ENCODE results near the gene CCNY.
"Not testable (repeated sequence)": the region's sequence is repeated elsewhere in the genome, so short reads cannot be mapped to it uniquely, and the experiment has no call there.

CCNY gene

DNA sequence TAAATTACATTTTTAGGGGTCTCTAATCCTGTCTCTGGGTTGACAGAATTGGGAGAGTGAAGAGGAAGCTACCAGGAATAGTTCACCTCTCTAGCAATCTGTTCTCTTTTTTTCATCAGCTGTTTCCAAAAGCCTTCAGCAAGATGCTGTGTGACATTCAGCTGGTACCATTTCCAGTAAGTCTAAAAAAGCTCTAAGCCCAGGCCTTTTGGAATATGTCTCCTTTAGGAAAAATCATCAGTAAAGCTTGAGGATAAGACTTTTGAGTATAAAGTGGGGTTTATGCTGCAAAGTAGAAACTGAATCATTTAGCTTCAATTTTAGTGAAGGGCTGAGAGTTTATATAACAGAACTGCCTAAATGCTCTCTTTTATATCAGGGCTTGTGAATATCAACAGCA, 81.5 kb downstream of the CCNY start:
- peaks cover 11% of the 10 kb centered on the region for H3K4me1 ChIP-seq (ENCODE audit: low read depth, poor library complexity, severe bottlenecking)
- no peak overlapping the region for H3K9ac ChIP-seq
- peaks cover 14% of the 10 kb centered on the region; the same call in 1 of the 2 replicates for H3K79me2 ChIP-seq (ENCODE audit: insufficient read depth, low read depth)
- H3K27ac ChIP-seq, result no peak overlapping the region
- peaks cover 2% of the 10 kb centered on the region; the same call in 1 of the 2 replicates for H4K20me1 ChIP-seq (ENCODE audit: insufficient read depth)
- no peaks in the 10 kb centered on the region for H3K27me3 ChIP-seq (ENCODE audit: insufficient read depth, low read depth)
- no peaks in the 10 kb centered on the region for H3K36me3 ChIP-seq (ENCODE audit: insufficient read depth)
- no peak overlapping the region for H3K4me2 ChIP-seq
- TF ChIP-seq, protein P1, sequence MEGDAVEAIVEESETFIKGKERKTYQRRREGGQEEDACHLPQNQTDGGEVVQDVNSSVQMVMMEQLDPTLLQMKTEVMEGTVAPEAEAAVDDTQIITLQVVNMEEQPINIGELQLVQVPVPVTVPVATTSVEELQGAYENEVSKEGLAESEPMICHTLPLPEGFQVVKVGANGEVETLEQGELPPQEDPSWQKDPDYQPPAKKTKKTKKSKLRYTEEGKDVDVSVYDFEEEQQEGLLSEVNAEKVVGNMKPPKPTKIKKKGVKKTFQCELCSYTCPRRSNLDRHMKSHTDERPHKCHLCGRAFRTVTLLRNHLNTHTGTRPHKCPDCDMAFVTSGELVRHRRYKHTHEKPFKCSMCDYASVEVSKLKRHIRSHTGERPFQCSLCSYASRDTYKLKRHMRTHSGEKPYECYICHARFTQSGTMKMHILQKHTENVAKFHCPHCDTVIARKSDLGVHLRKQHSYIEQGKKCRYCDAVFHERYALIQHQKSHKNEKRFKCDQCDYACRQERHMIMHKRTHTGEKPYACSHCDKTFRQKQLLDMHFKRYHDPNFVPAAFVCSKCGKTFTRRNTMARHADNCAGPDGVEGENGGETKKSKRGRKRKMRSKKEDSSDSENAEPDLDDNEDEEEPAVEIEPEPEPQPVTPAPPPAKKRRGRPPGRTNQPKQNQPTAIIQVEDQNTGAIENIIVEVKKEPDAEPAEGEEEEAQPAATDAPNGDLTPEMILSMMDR (conservative IDR thresholded peaks at IDR 0.05; ENCODE audit: low read depth, low read length), result no peak
- no peak overlapping the region for H3K4me3 ChIP-seq (IDR thresholded peaks at IDR 0.05; ENCODE audit: insufficient read depth, low read depth, low read length)
- no peak overlapping the region for H2AFZ ChIP-seq (ENCODE audit: low read depth)

DNA sequence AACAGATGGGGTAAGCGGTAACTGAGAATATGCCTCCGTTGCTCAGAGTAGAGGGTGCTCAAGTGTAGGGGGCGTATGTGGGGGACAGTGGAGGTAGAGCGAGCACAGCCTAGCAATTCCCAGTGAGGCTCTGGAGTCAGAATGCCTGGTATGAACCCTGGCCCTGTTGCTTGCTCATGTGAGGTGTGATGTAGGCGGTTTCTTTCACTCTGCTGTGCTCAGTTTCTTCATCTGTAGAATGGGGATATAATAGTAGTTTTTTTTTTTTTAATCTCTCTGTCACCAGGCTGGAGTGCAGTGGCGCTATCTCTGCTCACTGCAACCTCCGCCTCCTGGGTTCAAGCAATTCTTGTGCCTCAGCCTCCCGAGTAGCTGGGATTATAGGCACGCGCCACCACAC, 82.3 kb downstream of the CCNY start:
- not testable (repeated sequence) for H2AFZ ChIP-seq (ENCODE audit: low read depth); H4K20me1 ChIP-seq (ENCODE audit: insufficient read depth); H3K9ac ChIP-seq; H3K36me3 ChIP-seq (ENCODE audit: insufficient read depth); H3K27ac ChIP-seq; H3K4me3 ChIP-seq (IDR thresholded peaks at IDR 0.05; ENCODE audit: insufficient read depth, low read depth, low read length); H3K27me3 ChIP-seq (ENCODE audit: insufficient read depth, low read depth); H3K4me2 ChIP-seq
- peaks cover 14% of the 10 kb centered on the region; the same call in 1 of the 2 replicates for H3K79me2 ChIP-seq (ENCODE audit: insufficient read depth, low read depth)
- H3K4me1 ChIP-seq (ENCODE audit: low read depth, poor library complexity, severe bottlenecking), result peaks cover 11% of the 10 kb centered on the region

DNA sequence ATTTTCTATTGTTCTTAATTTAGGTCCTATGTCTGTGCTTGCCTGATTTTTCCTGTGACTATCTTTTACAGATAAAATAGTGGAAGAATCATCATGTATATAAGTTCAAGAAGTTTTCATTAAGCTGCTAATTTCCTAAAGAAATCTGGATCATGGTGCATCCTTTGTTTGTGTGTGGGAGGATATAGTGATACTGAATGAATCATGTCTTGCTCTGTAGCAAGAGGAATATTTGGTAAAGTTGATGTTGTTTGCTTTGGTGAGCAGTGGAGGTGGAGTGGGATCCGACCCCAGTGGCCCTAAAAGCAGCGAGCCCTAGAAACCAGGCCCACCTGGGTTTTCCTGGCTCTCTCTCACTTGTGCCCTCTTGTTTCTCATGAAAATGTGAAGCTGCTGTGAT, 83.7 kb downstream of the CCNY start:
- H3K4me1 ChIP-seq (ENCODE audit: low read depth, poor library complexity, severe bottlenecking), result peaks cover 11% of the 10 kb centered on the region
- TF ChIP-seq, protein P1 (conservative IDR thresholded peaks at IDR 0.05; ENCODE audit: low read depth, low read length), result no peak
- no peak overlapping the region for H2AFZ ChIP-seq (ENCODE audit: low read depth)
- no peak overlapping the region for H3K27ac ChIP-seq
- H3K79me2 ChIP-seq (ENCODE audit: insufficient read depth, low read depth), result peaks cover 14% of the 10 kb centered on the region; the same call in 1 of the 2 replicates
- H3K4me2 ChIP-seq, result peak overlapping the region; percentile 11; the same call in 1 of the 2 replicates
- no peak overlapping the region for H3K9ac ChIP-seq
- H4K20me1 ChIP-seq (ENCODE audit: insufficient read depth), result peaks cover 2% of the 10 kb centered on the region; the same call in 1 of the 2 replicates
- H3K27me3 ChIP-seq (ENCODE audit: insufficient read depth, low read depth), result no peaks in the 10 kb centered on the region
- no peak overlapping the region for H3K4me3 ChIP-seq (IDR thresholded peaks at IDR 0.05; ENCODE audit: insufficient read depth, low read depth, low read length)
- no peaks in the 10 kb centered on the region for H3K36me3 ChIP-seq (ENCODE audit: insufficient read depth)

DNA sequence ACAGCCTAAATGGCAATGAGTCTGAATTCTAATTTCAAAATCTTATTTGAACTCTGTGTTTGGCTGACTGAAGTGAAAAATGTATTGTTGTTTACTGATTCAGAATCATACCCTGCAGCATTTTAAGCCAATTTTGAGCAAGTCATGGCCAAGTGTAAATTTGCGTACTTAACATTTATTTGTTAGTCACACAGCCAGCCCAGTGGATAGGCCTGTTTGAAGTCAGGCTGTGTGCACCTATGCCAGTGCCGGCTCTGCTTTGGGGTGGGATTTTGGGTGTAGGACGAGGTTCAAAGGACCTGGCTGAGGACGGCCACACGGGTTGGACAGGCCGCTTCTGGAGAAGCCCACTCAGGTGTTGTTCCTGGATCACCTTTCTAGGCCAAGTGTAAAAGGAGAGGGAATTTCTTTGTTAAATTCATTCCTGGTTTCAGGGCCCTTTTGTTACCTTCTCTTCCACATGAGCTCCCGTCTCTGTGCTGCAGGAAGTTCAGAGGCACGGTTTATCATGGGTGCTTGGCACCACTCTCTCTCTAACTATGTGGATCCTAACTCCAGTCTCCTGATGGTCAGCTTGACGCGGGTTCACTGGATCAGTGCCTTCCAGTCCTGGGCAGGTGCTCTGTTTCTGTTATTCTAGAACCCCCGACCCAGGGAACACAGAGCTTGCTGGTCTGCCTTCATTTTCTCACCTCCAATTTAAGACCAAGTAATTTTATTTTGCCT, 84.7 kb downstream of the CCNY start:
- H3K27ac ChIP-seq, result no peak overlapping the region
- H3K4me2 ChIP-seq, result no peak overlapping the region
- H3K9ac ChIP-seq, result no peak overlapping the region
- H3K4me3 ChIP-seq (IDR thresholded peaks at IDR 0.05; ENCODE audit: insufficient read depth, low read depth, low read length), result no peak overlapping the region
- peaks cover 11% of the 10 kb centered on the region for H3K4me1 ChIP-seq (ENCODE audit: low read depth, poor library complexity, severe bottlenecking)
- H4K20me1 ChIP-seq (ENCODE audit: insufficient read depth), result peaks cover 2% of the 10 kb centered on the region; the same call in 1 of the 2 replicates
- no peaks in the 10 kb centered on the region for H3K36me3 ChIP-seq (ENCODE audit: insufficient read depth)
- no peak overlapping the region for H2AFZ ChIP-seq (ENCODE audit: low read depth)
- TF ChIP-seq, protein P1 (conservative IDR thresholded peaks at IDR 0.05; ENCODE audit: low read depth, low read length), result no peak
- H3K27me3 ChIP-seq (ENCODE audit: insufficient read depth, low read depth), result no peaks in the 10 kb centered on the region
- peaks cover 14% of the 10 kb centered on the region; the same call in 1 of the 2 replicates for H3K79me2 ChIP-seq (ENCODE audit: insufficient read depth, low read depth)

Measured in KMS-11 (cell line).